Measurements from ENCODE around the gene KIF2C.

KIF2C gene

DNA sequence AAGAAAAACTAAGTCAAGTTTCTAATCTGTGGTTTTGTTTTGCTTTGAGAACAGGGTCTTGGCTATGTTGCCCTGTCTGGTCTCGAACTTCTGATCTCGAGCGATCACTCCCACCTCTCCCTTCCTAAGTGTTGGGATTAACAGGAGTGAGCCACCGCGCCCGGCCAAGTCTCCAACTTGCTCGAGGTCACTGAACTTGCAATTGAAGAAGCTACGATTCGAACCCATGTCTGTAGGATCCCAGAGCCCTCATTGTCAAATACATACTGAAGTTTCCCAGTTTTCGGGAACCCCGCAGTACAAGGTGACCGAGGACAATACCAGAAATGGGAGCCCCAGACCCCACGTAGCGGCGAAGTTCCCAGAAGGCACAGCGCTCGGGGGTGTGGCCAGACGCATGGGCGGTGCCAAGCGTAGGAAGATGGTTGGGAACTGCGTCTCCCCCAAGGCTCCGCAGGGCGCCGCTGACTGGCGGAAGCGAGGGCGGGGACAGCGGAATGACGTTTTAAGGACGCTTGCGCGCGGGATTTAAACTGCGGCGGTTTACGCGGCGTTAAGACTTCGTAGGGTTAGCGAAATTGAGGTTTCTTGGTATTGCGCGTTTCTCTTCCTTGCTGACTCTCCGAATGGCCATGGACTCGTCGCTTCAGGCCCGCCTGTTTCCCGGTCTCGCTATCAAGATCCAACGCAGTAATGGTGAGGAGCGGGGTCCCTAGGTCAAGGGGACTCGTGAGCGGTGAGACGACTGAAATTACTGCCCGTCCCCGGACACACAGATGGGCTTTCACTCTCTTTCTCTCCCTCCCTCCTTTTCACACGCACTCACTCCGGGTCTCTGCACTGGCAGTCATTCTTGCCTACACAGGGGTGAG lies at the start of gene KIF2C:
Gene KIF2C, plus strand, starts transcription at position 531 of the 872 bp plus-strand sequence. Its CDS starts 96 bp downstream, at position 627.
- TF ChIP-seq FOXM1 (IDR thresholded peaks at IDR 0.05; ENCODE audit: borderline replicate concordance, low read depth) (peak; percentile 99), MAX (IDR thresholded peaks at IDR 0.05) (peak; percentile 55; the same call in 1 of the 2 replicates), TEAD4 (IDR thresholded peaks at IDR 0.05) (0 out of 2 replicates have a peak, but pooled peaks have one; percentile 4), TCF12 (IDR thresholded peaks at IDR 0.05; ENCODE audit: low read depth) (peak; percentile 59), NFIC (IDR thresholded peaks at IDR 0.05) (no peak), CEBPB (IDR thresholded peaks at IDR 0.05) (no peak), YY1 (IDR thresholded peaks at IDR 0.05; ENCODE audit: low read depth) (peak; percentile 58; the same call in 1 of the 2 replicates), EGR1 (IDR thresholded peaks at IDR 0.05) (0 out of 2 replicates have a peak, but pooled peaks have one; percentile 10), RAD21 (IDR thresholded peaks at IDR 0.05; ENCODE audit: low read depth) (no peak), CREB1 (IDR thresholded peaks at IDR 0.05; ENCODE audit: low read depth) (peak; percentile 87), ZBTB7A (IDR thresholded peaks at IDR 0.05; ENCODE audit: low read depth) (no peak), TAF1 (IDR thresholded peaks at IDR 0.05; ENCODE audit: low read depth) (no peak; the same call in none of the 2 replicates), EP300 (IDR thresholded peaks at IDR 0.05; ENCODE audit: borderline replicate concordance) (peak; percentile 17; the same call in 1 of the 2 replicates)
- TF ChIP-seq, protein P1, sequence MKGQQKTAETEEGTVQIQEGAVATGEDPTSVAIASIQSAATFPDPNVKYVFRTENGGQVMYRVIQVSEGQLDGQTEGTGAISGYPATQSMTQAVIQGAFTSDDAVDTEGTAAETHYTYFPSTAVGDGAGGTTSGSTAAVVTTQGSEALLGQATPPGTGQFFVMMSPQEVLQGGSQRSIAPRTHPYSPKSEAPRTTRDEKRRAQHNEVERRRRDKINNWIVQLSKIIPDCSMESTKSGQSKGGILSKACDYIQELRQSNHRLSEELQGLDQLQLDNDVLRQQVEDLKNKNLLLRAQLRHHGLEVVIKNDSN (IDR thresholded peaks at IDR 0.05), result no peak
- TF ChIP-seq, protein P2, sequence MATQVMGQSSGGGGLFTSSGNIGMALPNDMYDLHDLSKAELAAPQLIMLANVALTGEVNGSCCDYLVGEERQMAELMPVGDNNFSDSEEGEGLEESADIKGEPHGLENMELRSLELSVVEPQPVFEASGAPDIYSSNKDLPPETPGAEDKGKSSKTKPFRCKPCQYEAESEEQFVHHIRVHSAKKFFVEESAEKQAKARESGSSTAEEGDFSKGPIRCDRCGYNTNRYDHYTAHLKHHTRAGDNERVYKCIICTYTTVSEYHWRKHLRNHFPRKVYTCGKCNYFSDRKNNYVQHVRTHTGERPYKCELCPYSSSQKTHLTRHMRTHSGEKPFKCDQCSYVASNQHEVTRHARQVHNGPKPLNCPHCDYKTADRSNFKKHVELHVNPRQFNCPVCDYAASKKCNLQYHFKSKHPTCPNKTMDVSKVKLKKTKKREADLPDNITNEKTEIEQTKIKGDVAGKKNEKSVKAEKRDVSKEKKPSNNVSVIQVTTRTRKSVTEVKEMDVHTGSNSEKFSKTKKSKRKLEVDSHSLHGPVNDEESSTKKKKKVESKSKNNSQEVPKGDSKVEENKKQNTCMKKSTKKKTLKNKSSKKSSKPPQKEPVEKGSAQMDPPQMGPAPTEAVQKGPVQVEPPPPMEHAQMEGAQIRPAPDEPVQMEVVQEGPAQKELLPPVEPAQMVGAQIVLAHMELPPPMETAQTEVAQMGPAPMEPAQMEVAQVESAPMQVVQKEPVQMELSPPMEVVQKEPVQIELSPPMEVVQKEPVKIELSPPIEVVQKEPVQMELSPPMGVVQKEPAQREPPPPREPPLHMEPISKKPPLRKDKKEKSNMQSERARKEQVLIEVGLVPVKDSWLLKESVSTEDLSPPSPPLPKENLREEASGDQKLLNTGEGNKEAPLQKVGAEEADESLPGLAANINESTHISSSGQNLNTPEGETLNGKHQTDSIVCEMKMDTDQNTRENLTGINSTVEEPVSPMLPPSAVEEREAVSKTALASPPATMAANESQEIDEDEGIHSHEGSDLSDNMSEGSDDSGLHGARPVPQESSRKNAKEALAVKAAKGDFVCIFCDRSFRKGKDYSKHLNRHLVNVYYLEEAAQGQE (IDR thresholded peaks at IDR 0.05; ENCODE audit: low read depth), result no peak

DNA sequence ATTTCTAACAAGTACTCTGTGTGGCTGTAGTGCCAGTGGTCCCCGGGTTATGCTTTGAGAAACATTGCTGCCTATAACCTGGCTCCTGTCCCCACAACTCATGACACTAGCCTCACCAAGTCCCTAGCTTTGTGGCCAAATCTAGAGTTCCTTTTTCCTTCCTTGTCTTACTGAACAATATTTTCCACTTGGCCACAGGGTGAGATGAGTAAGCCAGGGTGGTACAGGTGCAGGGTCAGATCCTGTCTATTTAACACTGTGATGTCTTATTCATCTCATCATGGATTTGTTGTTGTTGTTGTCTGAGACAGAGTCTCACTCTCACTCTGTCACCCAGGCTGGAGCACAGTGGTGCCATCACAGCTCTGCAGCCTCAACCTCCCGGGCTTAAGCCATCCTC lies 46.5 kb upstream of the KIF2C start:
- TF ChIP-seq, protein P2 (IDR thresholded peaks at IDR 0.05; ENCODE audit: low read depth), result no peak

GRCh38 chr1:44693900-44694299 lies 45.7 kb upstream of the KIF2C start:
- TF ChIP-seq, protein P2 (IDR thresholded peaks at IDR 0.05; ENCODE audit: low read depth), result no peak
- TF ChIP-seq RAD21 (IDR thresholded peaks at IDR 0.05; ENCODE audit: low read depth) (no peak), MAX (IDR thresholded peaks at IDR 0.05) (no peak), CREB1 (IDR thresholded peaks at IDR 0.05; ENCODE audit: low read depth) (no peak), YY1 (IDR thresholded peaks at IDR 0.05; ENCODE audit: low read depth) (no peak), TCF12 (IDR thresholded peaks at IDR 0.05; ENCODE audit: low read depth) (no peak), EGR1 (IDR thresholded peaks at IDR 0.05) (no peak)

GRCh38 chr1:44694863-44695478 lies 44.7 kb upstream of the KIF2C start:
- TF ChIP-seq EP300 (IDR thresholded peaks at IDR 0.05; ENCODE audit: borderline replicate concordance) (no peak), CREB1 (IDR thresholded peaks at IDR 0.05; ENCODE audit: low read depth) (no peak), FOXM1 (IDR thresholded peaks at IDR 0.05; ENCODE audit: borderline replicate concordance, low read depth) (no peak), NFIC (IDR thresholded peaks at IDR 0.05) (no peak), TAF1 (IDR thresholded peaks at IDR 0.05; ENCODE audit: low read depth) (no peak), EGR1 (IDR thresholded peaks at IDR 0.05) (no peak), TEAD4 (IDR thresholded peaks at IDR 0.05) (no peak), CEBPB (IDR thresholded peaks at IDR 0.05) (no peak), ZBTB7A (IDR thresholded peaks at IDR 0.05; ENCODE audit: low read depth) (no peak)
